PC-9 (cell line): ENCODE measurements around the gene HACD2. TPM values are rescaled to one million over a fixed set of nuclear protein-coding genes. Genes with fewer than 3 reads are reported as not detected.

Experiments used
- BruUV-seq: library from RNA; stranded (reverse); fragments of 400-500 nt; replicated peaks from 2 replicates; lab custom pipeline; 2021; lab: Mats Ljungman, UMichigan
- CTCF ChIA-PET: fragments of 300-600 bp; sonication (Branson Sonifier 250); formaldehyde crosslinking; loops from one replicate; lab custom pipeline; 2022; ENCODE audit warnings: antibody characterized with exemption; lab: Charles Lee
- POLR2A ChIA-PET: fragments of 300-600 bp; sonication (Branson Sonifier 250); formaldehyde crosslinking; loops from one replicate; lab custom pipeline; 2022; ENCODE audit warnings: antibody characterized with exemption; ENCODE audit not compliant: unreplicated experiment; lab: Charles Lee
- DNase-seq, 2 experiments: peaks; one replicate each; pipeline versions ENCODE4 v3.0.0 to v3.0.0-alpha.2; 2015 to 2022; ENCODE audit warnings: mixed read lengths in 1 of 2
- H2AFZ ChIP-seq: fragments of 200-600 bp; sonication (generic); 2 replicates; pipeline ENCODE4 v1.8.1; 2017; ENCODE audit warnings: antibody characterized with exemption
- H3F3A ChIP-seq: fragments of 200-600 bp; sonication (generic); 2 replicates; pipeline ENCODE4 v1.8.1; 2017; ENCODE audit warnings: antibody characterized with exemption, mild to moderate bottlenecking, low read depth; ENCODE audit not compliant: insufficient read depth
- H3K27ac ChIP-seq: fragments of 200-600 bp; sonication (generic); 2 replicates; pipeline ENCODE4 v1.6.1; 2016; ENCODE audit warnings: mixed run types
- H3K27me3 ChIP-seq: fragments of 200-600 bp; sonication (generic); 2 replicates; pipeline ENCODE4 v1.6.1; 2016; ENCODE audit warnings: low read depth, mixed run types; ENCODE audit not compliant: insufficient read depth
- H3K36me3 ChIP-seq: fragments of 200-600 bp; sonication (generic); 2 replicates; pipeline ENCODE4 v1.6.1; 2016; ENCODE audit warnings: low read depth, mixed run types
- H3K4me1 ChIP-seq: fragments of 200-600 bp; sonication (generic); replicated peaks from 2 replicates; pipeline ENCODE4 v1.6.1; 2016; ENCODE audit warnings: mixed run types; ENCODE audit not compliant: insufficient read depth
- H3K4me2 ChIP-seq: fragments of 200-600 bp; sonication (generic); 2 replicates; pipeline ENCODE4 v1.6.1; 2017; ENCODE audit warnings: mixed run types
- H3K4me3 ChIP-seq: fragments of 200-600 bp; sonication (generic); 2 replicates; pipeline ENCODE4 v1.6.1; 2016; ENCODE audit warnings: mixed run types
- H3K79me2 ChIP-seq: fragments of 200-600 bp; sonication (generic); 2 replicates; pipeline ENCODE4 v1.6.1; 2017; ENCODE audit warnings: low read depth, mixed run types
- H3K9me2 ChIP-seq: fragments of 200-600 bp; sonication (generic); 2 replicates; pipeline ENCODE4 v1.8.1; 2017; ENCODE audit warnings: mild to moderate bottlenecking; ENCODE audit not compliant: insufficient read depth
- H3K9me3 ChIP-seq: fragments of 200-600 bp; sonication (generic); 2 replicates; pipeline ENCODE4 v1.8.1; 2016; ENCODE audit warnings: low read depth; ENCODE audit not compliant: insufficient read depth
- H4K20me1 ChIP-seq: fragments of 200-600 bp; sonication (generic); 2 replicates; pipeline ENCODE4 v1.8.1; 2017; ENCODE audit not compliant: insufficient read depth
- EZH2 ChIP-seq: fragments of 200-600 bp; sonication (generic); IDR thresholded peaks from 2 replicates; pipeline ENCODE4 v1.8.0; 2017; ENCODE audit warnings: antibody characterized with exemption, low read depth
- intact Hi-C: fragments of 100-400 bp; cut with micrococcal nuclease; formaldehyde crosslinking; loops from one replicate; pipeline ENCODE4 v1.10.0; 2022; ENCODE audit not compliant: unreplicated experiment
- total RNA-seq: library from RNA; stranded (reverse); gene quantifications from 2 replicates; pipeline ENCODE4 v1.2.3, GENCODE V29; 2021
- TF ChIP-seq, protein P1 (sequence below): fragments of 200-600 bp; sonication (generic); conservative IDR thresholded peaks from 2 replicates; pipeline ENCODE4 v1.6.1; 2017; ENCODE audit warnings: mixed run types, antibody characterized with exemption, mild to moderate bottlenecking, moderate library complexity

Gene HACD2
- total RNA-seq, 1 experiment from 2014 or later = 53.3 TPM

DNA sequence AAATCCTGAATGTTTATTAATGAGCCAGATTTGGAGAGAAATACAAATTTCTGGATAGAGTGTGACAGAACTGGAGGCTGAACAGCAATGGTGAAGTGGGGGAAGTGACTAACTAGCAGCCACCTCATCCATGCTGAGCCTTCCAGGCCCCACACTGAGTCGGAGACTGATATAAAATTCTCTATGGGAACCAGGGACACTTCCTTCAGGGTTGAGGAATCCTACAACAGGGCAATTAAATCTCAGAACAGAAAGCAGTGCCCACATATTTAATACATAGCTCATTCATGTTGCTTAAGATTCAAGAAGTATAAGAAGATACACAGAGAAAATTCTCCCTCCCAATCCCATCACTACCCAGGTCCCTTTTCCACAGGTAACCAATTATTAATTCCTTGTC lies 49.3 kb downstream of the HACD2 start:
- Histone ChIP-seq H3K27ac (no peak overlapping the region), H3F3A (no peaks in the 10 kb centered on the region), H3K4me1 (no peaks in the 10 kb centered on the region), H3K4me3 (no peak overlapping the region), H3K79me2 (peaks cover 16% of the 10 kb centered on the region), H3K4me2 (no peak overlapping the region), H3K9me2 (no peaks in the 10 kb centered on the region), H3K36me3 (no peaks in the 10 kb centered on the region), H2AFZ (no peak overlapping the region), H3K27me3 (no peaks in the 10 kb centered on the region), H3K9me3 (no peaks in the 10 kb centered on the region), H4K20me1 (peaks cover 17% of the 10 kb centered on the region)
- no peak for DNase-seq
- BruUV-seq = no TSS peak
- CTCF ChIA-PET = interaction anchor here (0.7 kb wide), 1 partner anchor 1839 kb away, joined by 7 read pairs; no protein-coding TSS in a partner anchor
- POLR2A ChIA-PET = no interaction called here
- intact Hi-C loops = no loop called here
- no peak for TF ChIP-seq EZH2
- TF ChIP-seq, protein P1, sequence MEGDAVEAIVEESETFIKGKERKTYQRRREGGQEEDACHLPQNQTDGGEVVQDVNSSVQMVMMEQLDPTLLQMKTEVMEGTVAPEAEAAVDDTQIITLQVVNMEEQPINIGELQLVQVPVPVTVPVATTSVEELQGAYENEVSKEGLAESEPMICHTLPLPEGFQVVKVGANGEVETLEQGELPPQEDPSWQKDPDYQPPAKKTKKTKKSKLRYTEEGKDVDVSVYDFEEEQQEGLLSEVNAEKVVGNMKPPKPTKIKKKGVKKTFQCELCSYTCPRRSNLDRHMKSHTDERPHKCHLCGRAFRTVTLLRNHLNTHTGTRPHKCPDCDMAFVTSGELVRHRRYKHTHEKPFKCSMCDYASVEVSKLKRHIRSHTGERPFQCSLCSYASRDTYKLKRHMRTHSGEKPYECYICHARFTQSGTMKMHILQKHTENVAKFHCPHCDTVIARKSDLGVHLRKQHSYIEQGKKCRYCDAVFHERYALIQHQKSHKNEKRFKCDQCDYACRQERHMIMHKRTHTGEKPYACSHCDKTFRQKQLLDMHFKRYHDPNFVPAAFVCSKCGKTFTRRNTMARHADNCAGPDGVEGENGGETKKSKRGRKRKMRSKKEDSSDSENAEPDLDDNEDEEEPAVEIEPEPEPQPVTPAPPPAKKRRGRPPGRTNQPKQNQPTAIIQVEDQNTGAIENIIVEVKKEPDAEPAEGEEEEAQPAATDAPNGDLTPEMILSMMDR = no peak

DNA sequence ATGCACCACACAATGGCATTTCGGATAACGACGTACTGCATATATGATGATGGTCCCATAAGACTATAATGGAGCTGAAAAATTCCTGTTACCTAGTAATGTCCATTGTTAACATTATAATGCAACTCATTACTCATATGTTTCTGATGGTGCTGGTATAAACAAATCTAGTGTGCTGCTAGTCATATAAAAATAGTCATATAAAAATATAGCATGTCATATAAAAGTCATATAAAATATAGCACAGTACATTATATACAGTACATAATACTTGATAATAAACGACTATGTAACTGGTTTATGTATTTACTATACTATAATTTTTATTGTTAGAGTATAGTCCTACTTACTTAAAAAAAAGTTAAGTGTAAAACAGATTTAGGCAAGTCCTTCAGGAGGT lies 50.6 kb downstream of the HACD2 start:
- ChIA-PET POLR2A (no interaction called here), CTCF (no interaction called here)
- H3K4me2 ChIP-seq = no peak overlapping the region

DNA sequence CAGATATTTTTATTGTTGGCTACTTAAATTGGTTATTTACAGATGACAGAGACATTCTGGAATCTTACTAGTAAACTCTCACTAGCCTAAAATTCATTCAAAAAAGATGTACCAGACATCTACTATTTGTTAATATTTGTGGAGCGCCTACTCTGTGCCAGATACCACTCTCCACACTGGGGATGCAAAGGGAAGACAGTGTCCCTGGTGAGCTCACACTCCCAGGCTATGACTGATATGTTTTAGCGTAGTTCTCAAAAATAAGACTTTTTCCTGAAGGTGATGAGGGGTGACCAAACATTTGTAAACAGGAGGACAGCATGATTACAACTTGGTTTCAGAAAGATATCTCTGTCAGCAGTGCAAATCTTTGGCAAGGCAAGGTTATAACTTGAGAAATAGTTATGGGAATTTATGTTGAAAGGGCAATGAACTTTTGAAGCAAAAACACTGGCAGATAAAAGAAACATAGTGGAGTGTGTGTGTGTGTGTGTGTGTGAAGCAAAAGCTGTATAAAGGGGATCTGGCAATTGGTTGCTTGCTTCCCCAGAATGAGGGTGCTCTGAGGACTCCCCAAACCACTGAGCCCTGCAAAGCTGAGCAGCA lies 51.2 kb downstream of the HACD2 start:
- Histone ChIP-seq H3K9me2 (no peaks in the 10 kb centered on the region), H3K4me1 (no peaks in the 10 kb centered on the region), H3K4me3 (no peak overlapping the region), H3K36me3 (no peaks in the 10 kb centered on the region), H3K4me2 (no peak overlapping the region), H4K20me1 (peaks cover 24% of the 10 kb centered on the region), H3F3A (no peaks in the 10 kb centered on the region), H2AFZ (no peak overlapping the region), H3K27ac (no peak overlapping the region), H3K79me2 (peaks cover 16% of the 10 kb centered on the region), H3K9me3 (no peaks in the 10 kb centered on the region), H3K27me3 (no peaks in the 10 kb centered on the region)
- ChIA-PET POLR2A (no interaction called here), CTCF (no interaction called here)
- BruUV-seq = no TSS peak
- DNase-seq = no peak
- intact Hi-C loops = no loop called here
- TF ChIP-seq EZH2 = no peak
- TF ChIP-seq, protein P1 = no peak

More for the DNA sequence above, 50.6 kb downstream of the HACD2 start:
- no peaks in the 10 kb centered on the region for H3K27me3 ChIP-seq
- no TSS peak for BruUV-seq
- no peak for TF ChIP-seq EZH2
- TF ChIP-seq, protein P1 = no peak
- no peaks in the 10 kb centered on the region for H3K36me3 ChIP-seq
- H3K9me3 ChIP-seq = no peaks in the 10 kb centered on the region
- intact Hi-C loops = no loop called here
- no peaks in the 10 kb centered on the region for H3K4me1 ChIP-seq
- no peaks in the 10 kb centered on the region for H3F3A ChIP-seq
- H3K4me3 ChIP-seq = no peak overlapping the region
- DNase-seq = no peak
- H3K27ac ChIP-seq = no peak overlapping the region
- peaks cover 18% of the 10 kb centered on the region for H4K20me1 ChIP-seq
- peaks cover 16% of the 10 kb centered on the region for H3K79me2 ChIP-seq
- H3K9me2 ChIP-seq = no peaks in the 10 kb centered on the region
- H2AFZ ChIP-seq = no peak overlapping the region
